ENCODE results near the gene URB1.

- no peak for TF ChIP-seq CTCF (conservative IDR thresholded peaks at IDR 0.05; ENCODE audit: low read depth in 2 of 2)
- no peak for TF ChIP-seq CREB1 (CRISPR knock-in tag; IDR thresholded peaks at IDR 0.05; ENCODE audit: low read depth)
- TF ChIP-seq EZH2 (IDR thresholded peaks at IDR 0.05; ENCODE audit: low read depth, unreplicated experiment), result no peak
- TF ChIP-seq REST (IDR thresholded peaks at IDR 0.05; ENCODE audit: unreplicated experiment), result no peak
These were observed 54.4 kb downstream of the URB1 start for GRCh38 chr21:32338209-32338921.
